WTC11 (cell line): Measurements from ENCODE around the gene DAPK1. TPM values are rescaled to one million over a fixed set of nuclear protein-coding genes. Genes with fewer than 3 reads are reported as not detected.
A peak's percentile ranks its signal among the peaks of the same experiment; 100 is the strongest.

ENCODE experiments used
- ATAC-seq: fragments of 200-7000 bp; cut with Tn5 transposase; 2 replicates; pipeline ENCODE4 v1.10.0; 2021; ENCODE audit warnings: mild to moderate bottlenecking, moderate library complexity
- CTCF ChIA-PET: fragments of 300-600 bp; sonication (Branson Sonifier 250); formaldehyde crosslinking; loops from one replicate; lab custom pipeline; 2021; ENCODE audit warnings: antibody characterized with exemption; lab: Charles Lee
- POLR2A ChIA-PET: fragments of 350-600 bp; sonication (Branson Sonifier 250); formaldehyde crosslinking; loops from one replicate; lab custom pipeline; 2021; ENCODE audit warnings: antibody characterized with exemption; lab: Charles Lee
- DNase-seq: peaks from one replicate; pipeline ENCODE4 v3.0.0; 2021; ENCODE audit warnings: low spot score
- H3K27ac Mint-ChIP-seq: 2 replicates; pipeline ENCODE4 v1.8.0; 2021; ENCODE audit warnings: mixed read lengths
- H3K27me3 Mint-ChIP-seq: 2 replicates; pipeline ENCODE4 v1.8.0; 2021; ENCODE audit warnings: low read depth, mild to moderate bottlenecking, moderate library complexity, mixed read lengths
- H3K36me3 Mint-ChIP-seq: 2 replicates; pipeline ENCODE4 v1.8.0; 2021; ENCODE audit warnings: mixed read lengths
- H3K4me1 Mint-ChIP-seq: 2 replicates; pipeline ENCODE4 v1.8.0; 2022; ENCODE audit warnings: mixed read lengths
- H3K4me3 Mint-ChIP-seq: 2 replicates; pipeline ENCODE4 v1.8.0; 2021; ENCODE audit warnings: mild to moderate bottlenecking, moderate library complexity, mixed read lengths
- H3K9me3 Mint-ChIP-seq: 2 replicates; pipeline ENCODE4 v1.8.0; 2021; ENCODE audit warnings: mixed read lengths
- CREB1 ChIP-seq: sonication (generic); formaldehyde crosslinking; IDR thresholded peaks from 2 replicates; pipeline ENCODE4 v1.8.0; 2023; ENCODE audit warnings: mild to moderate bottlenecking, missing genetic modification reagents
- CREM ChIP-seq: sonication (generic); formaldehyde crosslinking; IDR thresholded peaks from 2 replicates; pipeline ENCODE4 v1.8.1; 2022; ENCODE audit warnings: mild to moderate bottlenecking, missing genetic modification reagents, moderate library complexity
- ELF4 ChIP-seq: sonication (generic); formaldehyde crosslinking; IDR thresholded peaks from 2 replicates; pipeline ENCODE4 v1.8.1; 2022; ENCODE audit warnings: low read depth, mild to moderate bottlenecking, moderate library complexity, missing genetic modification reagents
- EMX1 ChIP-seq: fragments of 250-450 bp; sonication (Bioruptor Pico); IDR thresholded peaks from 2 replicates; pipeline ENCODE4 v1.8.0; 2021; ENCODE audit warnings: mild to moderate bottlenecking
- HMGA2 ChIP-seq: fragments of 250-450 bp; sonication (Bioruptor Pico); IDR thresholded peaks from 2 replicates; pipeline ENCODE4 v1.4.0; 2021; ENCODE audit warnings: mild to moderate bottlenecking, moderate library complexity
- NFE2L1 ChIP-seq: sonication (generic); formaldehyde crosslinking; IDR thresholded peaks from 2 replicates; pipeline ENCODE4 v1.8.1; 2023; ENCODE audit warnings: missing genetic modification reagents
- PRRX2 ChIP-seq: fragments of 250-450 bp; sonication (Bioruptor Pico); IDR thresholded peaks from 2 replicates; pipeline ENCODE4 v1.8.0; 2021; ENCODE audit warnings: mild to moderate bottlenecking
- TEAD1 ChIP-seq: sonication (generic); formaldehyde crosslinking; IDR thresholded peaks from 2 replicates; pipeline ENCODE4 v1.8.0; 2022; ENCODE audit warnings: mild to moderate bottlenecking, missing genetic modification reagents
- ZNF232 ChIP-seq: sonication (generic); formaldehyde crosslinking; IDR thresholded peaks from 2 replicates; pipeline ENCODE4 v1.8.0; 2022; ENCODE audit warnings: mild to moderate bottlenecking, missing genetic modification reagents
- ZNF317 ChIP-seq: sonication (generic); formaldehyde crosslinking; IDR thresholded peaks from 2 replicates; pipeline ENCODE4 v1.8.1; 2023; ENCODE audit warnings: low read depth, mild to moderate bottlenecking, moderate library complexity, missing genetic modification reagents, borderline replicate concordance
- total RNA-seq: library from RNA; stranded (reverse); gene quantifications from 3 replicates; pipeline ENCODE4 v1.2.3, GENCODE V29; 2021
- TF ChIP-seq, protein P1 (sequence below): sonication (generic); formaldehyde crosslinking; IDR thresholded peaks from 2 replicates; pipeline ENCODE4 v1.8.1; 2022; ENCODE audit warnings: missing genetic modification reagents, borderline replicate concordance
- TF ChIP-seq, protein P2 (sequence below): fragments of 200-600 bp; IDR thresholded peaks from 2 replicates; pipeline ENCODE4 v1.8.0; 2022; ENCODE audit warnings: antibody characterized with exemption
- TF ChIP-seq, protein P3 (sequence below): sonication (generic); formaldehyde crosslinking; IDR thresholded peaks from 2 replicates; pipeline ENCODE4 v1.8.0; 2022; ENCODE audit warnings: missing genetic modification reagents
- TF ChIP-seq, protein P4 (sequence below): sonication (generic); formaldehyde crosslinking; IDR thresholded peaks from 2 replicates; pipeline ENCODE4 v1.8.1; 2022; ENCODE audit warnings: low read depth, mild to moderate bottlenecking, moderate library complexity, missing genetic modification reagents, borderline replicate concordance
- TF ChIP-seq, protein P5 (sequence below): sonication (generic); formaldehyde crosslinking; IDR thresholded peaks from 2 replicates; pipeline ENCODE4 v1.8.1; 2023; ENCODE audit warnings: mild to moderate bottlenecking, missing genetic modification reagents, borderline replicate concordance
- TF ChIP-seq, protein P6 (sequence below): sonication (generic); formaldehyde crosslinking; IDR thresholded peaks from 2 replicates; pipeline ENCODE4 v1.8.0; 2022; ENCODE audit warnings: mild to moderate bottlenecking, missing genetic modification reagents
- TF ChIP-seq, protein P7 (sequence below): sonication (generic); formaldehyde crosslinking; IDR thresholded peaks from 2 replicates; pipeline ENCODE4 v1.8.0; 2023; ENCODE audit warnings: mild to moderate bottlenecking, missing genetic modification reagents

Gene DAPK1
- total RNA-seq, 1 experiment from 2014 or later, result 129 TPM

DNA sequence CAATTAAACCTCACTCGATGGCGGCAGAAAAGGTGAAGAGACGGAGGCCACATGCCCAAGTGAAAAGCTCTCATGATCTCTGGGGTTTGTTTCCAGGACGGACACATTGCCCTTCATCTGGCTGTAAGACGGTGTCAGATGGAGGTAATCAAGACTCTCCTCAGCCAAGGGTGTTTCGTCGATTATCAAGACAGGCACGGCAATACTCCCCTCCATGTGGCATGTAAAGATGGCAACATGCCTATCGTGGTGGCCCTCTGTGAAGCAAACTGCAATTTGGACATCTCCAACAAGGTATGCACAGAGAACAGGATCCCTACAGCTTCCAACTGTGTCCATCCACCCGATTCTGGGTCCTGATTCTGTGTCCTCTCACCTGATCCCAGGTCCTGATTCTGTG, 153.8 kb downstream of the DAPK1 start:
- no peak for DNase-seq
- POLR2A ChIA-PET, result no interaction called here
- no peak overlapping the region for H3K4me3 Mint-ChIP-seq
- H3K9me3 Mint-ChIP-seq, result no peaks in the 10 kb centered on the region
- H3K27me3 Mint-ChIP-seq, result no peaks in the 10 kb centered on the region
- CTCF ChIA-PET, result no interaction called here
- TF ChIP-seq CREB1 (CRISPR knock-in tag), result no peak
- TF ChIP-seq, protein P1, sequence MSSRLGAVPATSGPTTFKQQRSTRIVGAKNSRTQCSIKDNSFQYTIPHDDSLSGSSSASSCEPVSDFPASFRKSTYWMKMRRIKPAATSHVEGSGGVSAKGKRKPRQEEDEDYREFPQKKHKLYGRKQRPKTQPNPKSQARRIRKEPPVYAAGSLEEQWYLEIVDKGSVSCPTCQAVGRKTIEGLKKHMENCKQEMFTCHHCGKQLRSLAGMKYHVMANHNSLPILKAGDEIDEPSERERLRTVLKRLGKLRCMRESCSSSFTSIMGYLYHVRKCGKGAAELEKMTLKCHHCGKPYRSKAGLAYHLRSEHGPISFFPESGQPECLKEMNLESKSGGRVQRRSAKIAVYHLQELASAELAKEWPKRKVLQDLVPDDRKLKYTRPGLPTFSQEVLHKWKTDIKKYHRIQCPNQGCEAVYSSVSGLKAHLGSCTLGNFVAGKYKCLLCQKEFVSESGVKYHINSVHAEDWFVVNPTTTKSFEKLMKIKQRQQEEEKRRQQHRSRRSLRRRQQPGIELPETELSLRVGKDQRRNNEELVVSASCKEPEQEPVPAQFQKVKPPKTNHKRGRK (CRISPR knock-in tag), result no peak
- TF ChIP-seq, all 79 proteins: peak for 0
- ATAC-seq, result no peak
- 0 out of 2 replicates have a peak overlapping the region, but pooled peaks have one; percentile 30 for H3K27ac Mint-ChIP-seq
- peaks cover 65% of the 10 kb centered on the region for H3K36me3 Mint-ChIP-seq
- H3K4me1 Mint-ChIP-seq, result peaks cover 7% of the 10 kb centered on the region

DNA sequence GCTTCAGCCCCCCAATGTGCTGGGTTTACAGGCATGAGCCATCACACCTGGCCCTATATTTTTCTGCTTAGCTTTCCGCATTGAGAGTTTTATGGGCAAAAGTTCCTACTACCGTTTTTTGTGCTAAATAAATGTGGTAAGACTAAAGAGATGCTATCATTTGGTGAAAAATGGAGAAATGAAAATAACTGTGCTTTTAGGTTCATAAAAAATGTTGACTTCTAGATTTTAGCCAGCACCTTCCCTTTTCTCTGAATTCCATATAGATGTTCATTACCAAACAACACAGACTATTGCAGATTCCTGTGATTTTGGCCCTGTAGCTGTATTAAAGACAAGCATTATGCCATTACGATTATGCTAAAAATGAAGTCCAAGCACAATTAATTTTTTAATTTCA, 156.3 kb downstream of the DAPK1 start:
- no peak for DNase-seq
- CTCF ChIA-PET, result interaction anchor here (0.5 kb wide), 1 partner anchor 11 kb away, joined by 3 read pairs; no protein-coding TSS in a partner anchor
- H3K36me3 Mint-ChIP-seq, result peaks cover 66% of the 10 kb centered on the region
- no peak overlapping the region for H3K27ac Mint-ChIP-seq
- H3K4me1 Mint-ChIP-seq, result peaks cover 21% of the 10 kb centered on the region
- H3K27me3 Mint-ChIP-seq, result no peaks in the 10 kb centered on the region
- POLR2A ChIA-PET, result no interaction called here
- ATAC-seq, result no peak
- H3K9me3 Mint-ChIP-seq, result no peaks in the 10 kb centered on the region
- H3K4me3 Mint-ChIP-seq, result no peak overlapping the region
- TF ChIP-seq, protein P2, sequence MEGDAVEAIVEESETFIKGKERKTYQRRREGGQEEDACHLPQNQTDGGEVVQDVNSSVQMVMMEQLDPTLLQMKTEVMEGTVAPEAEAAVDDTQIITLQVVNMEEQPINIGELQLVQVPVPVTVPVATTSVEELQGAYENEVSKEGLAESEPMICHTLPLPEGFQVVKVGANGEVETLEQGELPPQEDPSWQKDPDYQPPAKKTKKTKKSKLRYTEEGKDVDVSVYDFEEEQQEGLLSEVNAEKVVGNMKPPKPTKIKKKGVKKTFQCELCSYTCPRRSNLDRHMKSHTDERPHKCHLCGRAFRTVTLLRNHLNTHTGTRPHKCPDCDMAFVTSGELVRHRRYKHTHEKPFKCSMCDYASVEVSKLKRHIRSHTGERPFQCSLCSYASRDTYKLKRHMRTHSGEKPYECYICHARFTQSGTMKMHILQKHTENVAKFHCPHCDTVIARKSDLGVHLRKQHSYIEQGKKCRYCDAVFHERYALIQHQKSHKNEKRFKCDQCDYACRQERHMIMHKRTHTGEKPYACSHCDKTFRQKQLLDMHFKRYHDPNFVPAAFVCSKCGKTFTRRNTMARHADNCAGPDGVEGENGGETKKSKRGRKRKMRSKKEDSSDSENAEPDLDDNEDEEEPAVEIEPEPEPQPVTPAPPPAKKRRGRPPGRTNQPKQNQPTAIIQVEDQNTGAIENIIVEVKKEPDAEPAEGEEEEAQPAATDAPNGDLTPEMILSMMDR, result no peak
- TF ChIP-seq HMGA2 (CRISPR knock-in tag) (no peak), NFE2L1 (CRISPR knock-in tag) (no peak), ZNF317 (CRISPR knock-in tag) (no peak), CREM (CRISPR knock-in tag) (no peak), EMX1 (CRISPR knock-in tag) (no peak), PRRX2 (CRISPR knock-in tag) (no peak), ZNF232 (CRISPR knock-in tag) (no peak), TEAD1 (CRISPR knock-in tag) (no peak), ELF4 (CRISPR knock-in tag) (no peak)
- TF ChIP-seq, protein P3, sequence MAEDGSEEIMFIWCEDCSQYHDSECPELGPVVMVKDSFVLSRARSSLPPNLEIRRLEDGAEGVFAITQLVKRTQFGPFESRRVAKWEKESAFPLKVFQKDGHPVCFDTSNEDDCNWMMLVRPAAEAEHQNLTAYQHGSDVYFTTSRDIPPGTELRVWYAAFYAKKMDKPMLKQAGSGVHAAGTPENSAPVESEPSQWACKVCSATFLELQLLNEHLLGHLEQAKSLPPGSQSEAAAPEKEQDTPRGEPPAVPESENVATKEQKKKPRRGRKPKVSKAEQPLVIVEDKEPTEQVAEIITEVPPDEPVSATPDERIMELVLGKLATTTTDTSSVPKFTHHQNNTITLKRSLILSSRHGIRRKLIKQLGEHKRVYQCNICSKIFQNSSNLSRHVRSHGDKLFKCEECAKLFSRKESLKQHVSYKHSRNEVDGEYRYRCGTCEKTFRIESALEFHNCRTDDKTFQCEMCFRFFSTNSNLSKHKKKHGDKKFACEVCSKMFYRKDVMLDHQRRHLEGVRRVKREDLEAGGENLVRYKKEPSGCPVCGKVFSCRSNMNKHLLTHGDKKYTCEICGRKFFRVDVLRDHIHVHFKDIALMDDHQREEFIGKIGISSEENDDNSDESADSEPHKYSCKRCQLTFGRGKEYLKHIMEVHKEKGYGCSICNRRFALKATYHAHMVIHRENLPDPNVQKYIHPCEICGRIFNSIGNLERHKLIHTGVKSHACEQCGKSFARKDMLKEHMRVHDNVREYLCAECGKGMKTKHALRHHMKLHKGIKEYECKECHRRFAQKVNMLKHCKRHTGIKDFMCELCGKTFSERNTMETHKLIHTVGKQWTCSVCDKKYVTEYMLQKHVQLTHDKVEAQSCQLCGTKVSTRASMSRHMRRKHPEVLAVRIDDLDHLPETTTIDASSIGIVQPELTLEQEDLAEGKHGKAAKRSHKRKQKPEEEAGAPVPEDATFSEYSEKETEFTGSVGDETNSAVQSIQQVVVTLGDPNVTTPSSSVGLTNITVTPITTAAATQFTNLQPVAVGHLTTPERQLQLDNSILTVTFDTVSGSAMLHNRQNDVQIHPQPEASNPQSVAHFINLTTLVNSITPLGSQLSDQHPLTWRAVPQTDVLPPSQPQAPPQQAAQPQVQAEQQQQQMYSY (CRISPR knock-in tag), result no peak
- TF ChIP-seq, protein P4, sequence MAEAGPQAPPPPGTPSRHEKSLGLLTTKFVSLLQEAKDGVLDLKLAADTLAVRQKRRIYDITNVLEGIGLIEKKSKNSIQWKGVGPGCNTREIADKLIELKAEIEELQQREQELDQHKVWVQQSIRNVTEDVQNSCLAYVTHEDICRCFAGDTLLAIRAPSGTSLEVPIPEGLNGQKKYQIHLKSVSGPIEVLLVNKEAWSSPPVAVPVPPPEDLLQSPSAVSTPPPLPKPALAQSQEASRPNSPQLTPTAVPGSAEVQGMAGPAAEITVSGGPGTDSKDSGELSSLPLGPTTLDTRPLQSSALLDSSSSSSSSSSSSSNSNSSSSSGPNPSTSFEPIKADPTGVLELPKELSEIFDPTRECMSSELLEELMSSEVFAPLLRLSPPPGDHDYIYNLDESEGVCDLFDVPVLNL, result no peak
- TF ChIP-seq, protein P5, sequence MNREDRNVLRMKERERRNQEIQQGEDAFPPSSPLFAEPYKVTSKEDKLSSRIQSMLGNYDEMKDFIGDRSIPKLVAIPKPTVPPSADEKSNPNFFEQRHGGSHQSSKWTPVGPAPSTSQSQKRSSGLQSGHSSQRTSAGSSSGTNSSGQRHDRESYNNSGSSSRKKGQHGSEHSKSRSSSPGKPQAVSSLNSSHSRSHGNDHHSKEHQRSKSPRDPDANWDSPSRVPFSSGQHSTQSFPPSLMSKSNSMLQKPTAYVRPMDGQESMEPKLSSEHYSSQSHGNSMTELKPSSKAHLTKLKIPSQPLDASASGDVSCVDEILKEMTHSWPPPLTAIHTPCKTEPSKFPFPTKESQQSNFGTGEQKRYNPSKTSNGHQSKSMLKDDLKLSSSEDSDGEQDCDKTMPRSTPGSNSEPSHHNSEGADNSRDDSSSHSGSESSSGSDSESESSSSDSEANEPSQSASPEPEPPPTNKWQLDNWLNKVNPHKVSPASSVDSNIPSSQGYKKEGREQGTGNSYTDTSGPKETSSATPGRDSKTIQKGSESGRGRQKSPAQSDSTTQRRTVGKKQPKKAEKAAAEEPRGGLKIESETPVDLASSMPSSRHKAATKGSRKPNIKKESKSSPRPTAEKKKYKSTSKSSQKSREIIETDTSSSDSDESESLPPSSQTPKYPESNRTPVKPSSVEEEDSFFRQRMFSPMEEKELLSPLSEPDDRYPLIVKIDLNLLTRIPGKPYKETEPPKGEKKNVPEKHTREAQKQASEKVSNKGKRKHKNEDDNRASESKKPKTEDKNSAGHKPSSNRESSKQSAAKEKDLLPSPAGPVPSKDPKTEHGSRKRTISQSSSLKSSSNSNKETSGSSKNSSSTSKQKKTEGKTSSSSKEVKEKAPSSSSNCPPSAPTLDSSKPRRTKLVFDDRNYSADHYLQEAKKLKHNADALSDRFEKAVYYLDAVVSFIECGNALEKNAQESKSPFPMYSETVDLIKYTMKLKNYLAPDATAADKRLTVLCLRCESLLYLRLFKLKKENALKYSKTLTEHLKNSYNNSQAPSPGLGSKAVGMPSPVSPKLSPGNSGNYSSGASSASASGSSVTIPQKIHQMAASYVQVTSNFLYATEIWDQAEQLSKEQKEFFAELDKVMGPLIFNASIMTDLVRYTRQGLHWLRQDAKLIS (CRISPR knock-in tag), result no peak
- TF ChIP-seq, protein P1 (CRISPR knock-in tag), result no peak
- TF ChIP-seq, protein P6, sequence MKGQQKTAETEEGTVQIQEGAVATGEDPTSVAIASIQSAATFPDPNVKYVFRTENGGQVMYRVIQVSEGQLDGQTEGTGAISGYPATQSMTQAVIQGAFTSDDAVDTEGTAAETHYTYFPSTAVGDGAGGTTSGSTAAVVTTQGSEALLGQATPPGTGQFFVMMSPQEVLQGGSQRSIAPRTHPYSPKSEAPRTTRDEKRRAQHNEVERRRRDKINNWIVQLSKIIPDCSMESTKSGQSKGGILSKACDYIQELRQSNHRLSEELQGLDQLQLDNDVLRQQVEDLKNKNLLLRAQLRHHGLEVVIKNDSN (CRISPR knock-in tag), result no peak
- TF ChIP-seq, protein P7, sequence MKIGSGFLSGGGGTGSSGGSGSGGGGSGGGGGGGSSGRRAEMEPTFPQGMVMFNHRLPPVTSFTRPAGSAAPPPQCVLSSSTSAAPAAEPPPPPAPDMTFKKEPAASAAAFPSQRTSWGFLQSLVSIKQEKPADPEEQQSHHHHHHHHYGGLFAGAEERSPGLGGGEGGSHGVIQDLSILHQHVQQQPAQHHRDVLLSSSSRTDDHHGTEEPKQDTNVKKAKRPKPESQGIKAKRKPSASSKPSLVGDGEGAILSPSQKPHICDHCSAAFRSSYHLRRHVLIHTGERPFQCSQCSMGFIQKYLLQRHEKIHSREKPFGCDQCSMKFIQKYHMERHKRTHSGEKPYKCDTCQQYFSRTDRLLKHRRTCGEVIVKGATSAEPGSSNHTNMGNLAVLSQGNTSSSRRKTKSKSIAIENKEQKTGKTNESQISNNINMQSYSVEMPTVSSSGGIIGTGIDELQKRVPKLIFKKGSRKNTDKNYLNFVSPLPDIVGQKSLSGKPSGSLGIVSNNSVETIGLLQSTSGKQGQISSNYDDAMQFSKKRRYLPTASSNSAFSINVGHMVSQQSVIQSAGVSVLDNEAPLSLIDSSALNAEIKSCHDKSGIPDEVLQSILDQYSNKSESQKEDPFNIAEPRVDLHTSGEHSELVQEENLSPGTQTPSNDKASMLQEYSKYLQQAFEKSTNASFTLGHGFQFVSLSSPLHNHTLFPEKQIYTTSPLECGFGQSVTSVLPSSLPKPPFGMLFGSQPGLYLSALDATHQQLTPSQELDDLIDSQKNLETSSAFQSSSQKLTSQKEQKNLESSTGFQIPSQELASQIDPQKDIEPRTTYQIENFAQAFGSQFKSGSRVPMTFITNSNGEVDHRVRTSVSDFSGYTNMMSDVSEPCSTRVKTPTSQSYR (CRISPR knock-in tag), result no peak
